Measurements from ENCODE around the gene CARMIL1. TPM values are rescaled to one million over a fixed set of nuclear protein-coding genes. Genes with fewer than 3 reads are reported as not detected.
A peak's percentile ranks its signal among the peaks of the same experiment; 100 is the strongest.

The CARMIL1 gene
- total RNA-seq (2021), result 23.6 and 24.0 TPM in 2 replicates
- long read RNA-seq, partial matches to known transcripts, result 23 of 32 reads
- long read RNA-seq, other reads (novel, unspliced or antisense), result 9 of 32 reads

GRCh38 chr6:25278914-25279747, at the start of gene CARMIL1:
Gene CARMIL1 (plus strand): TSS chr6:25279374. CDS start chr6:25279796, 422 bp downstream.
- Histone ChIP-seq H3K9me3 (ENCODE audit: control insufficient read depth, low read depth, low read length) (no peaks in the 10 kb centered on the region), H4K5ac (ENCODE audit: insufficient read length, low read depth, low read length) (no peak within 1 kb of the TSS), H2BK15ac (ENCODE audit: low read depth, low read length) (no peak within 1 kb of the TSS), H3K4me2 (ENCODE audit: insufficient read depth, insufficient read length, low read length) (peak within 1 kb of the TSS; percentile 73), H2BK120ac (ENCODE audit: low read depth, low read length, poor library complexity, severe bottlenecking) (no peak within 1 kb of the TSS), H2BK20ac (ENCODE audit: low read depth, low read length, poor library complexity, severe bottlenecking) (no peak within 1 kb of the TSS), H3K27me3 (ENCODE audit: insufficient read depth, low read length) (no peaks in the 10 kb centered on the region), H3T11ph (ENCODE audit: low read length) (no peak within 1 kb of the TSS), H2BK5ac (ENCODE audit: insufficient read length, low read length) (no peak within 1 kb of the TSS), H3K56ac (ENCODE audit: insufficient read length, low read depth, low read length) (no peak within 1 kb of the TSS), H3K23ac (ENCODE audit: insufficient read length, low read depth, low read length) (no peak within 1 kb of the TSS), H4K91ac (ENCODE audit: insufficient read length, low read depth, low read length) (no peak within 1 kb of the TSS), H3K14ac (ENCODE audit: insufficient read depth, low read length) (peak within 1 kb of the TSS; percentile 63; the same call in 1 of the 2 replicates), H2BK12ac (ENCODE audit: insufficient read length, low read depth, low read length) (no peak within 1 kb of the TSS), H3K27ac (ENCODE audit: insufficient read length, low read depth, low read length) (no peak within 1 kb of the TSS), H3K4me1 (ENCODE audit: insufficient read depth, low read length) (0 out of 2 replicates have a peak, but pooled peaks cover 2% of the 10 kb centered on the region), H3K18ac (ENCODE audit: insufficient read length, low read depth, low read length) (peak within 1 kb of the TSS; percentile 75), H3K9ac (ENCODE audit: extremely low read depth, insufficient read length, low read length) (peak within 1 kb of the TSS; percentile 59), H3K79me1 (ENCODE audit: insufficient read depth, low read depth, low read length, poor library complexity, severe bottlenecking) (no peaks in the 10 kb centered on the region), H4K8ac (replicated peaks; ENCODE audit: insufficient read length, low read depth, low read length) (no peak within 1 kb of the TSS), H3K4ac (ENCODE audit: low read depth, low read length) (no peak within 1 kb of the TSS), H3K23me2 (ENCODE audit: insufficient read length, low read depth, low read length, poor library complexity, severe bottlenecking) (peaks cover 17% of the 10 kb centered on the region), H2AK5ac (ENCODE audit: insufficient read length, low read length) (no peak within 1 kb of the TSS), H2AFZ (ENCODE audit: low read length) (peak within 1 kb of the TSS; percentile 66), H3K79me2 (ENCODE audit: insufficient read depth, low read length) (peaks cover 3% of the 10 kb centered on the region; the same call in 1 of the 2 replicates), H4K20me1 (ENCODE audit: control insufficient read depth, insufficient read depth, insufficient read length) (no peaks in the 10 kb centered on the region)
- Mint-ChIP-seq H3K4me3 (peak within 1 kb of the TSS; percentile 93 to 96), H3K27me3 (ENCODE audit: low read depth) (no peaks in the 10 kb centered on the region; the same call in 1 of the 2 replicates), H3K9me3 (no peaks in the 10 kb centered on the region), H3K36me3 (ENCODE audit: insufficient read depth in 1 of 3, low read depth in 3 of 3) (no peaks in the 10 kb centered on the region; a peak in 1 of 7 replicates), H3K27ac (peak within 1 kb of the TSS; percentile 85 to 96 (median 92)), H3K4me1 (peaks cover 26 to 30% of the 10 kb centered on the region in 2 experiments)
- no CpG with 5 or more reads among the region's 81 CpGs for WGBS (ENCODE audit: extremely low coverage, insufficient read length, low lambda C conversion rate)
- DNase-seq, result peak; percentile 92
- TF ChIP-seq, protein P1, sequence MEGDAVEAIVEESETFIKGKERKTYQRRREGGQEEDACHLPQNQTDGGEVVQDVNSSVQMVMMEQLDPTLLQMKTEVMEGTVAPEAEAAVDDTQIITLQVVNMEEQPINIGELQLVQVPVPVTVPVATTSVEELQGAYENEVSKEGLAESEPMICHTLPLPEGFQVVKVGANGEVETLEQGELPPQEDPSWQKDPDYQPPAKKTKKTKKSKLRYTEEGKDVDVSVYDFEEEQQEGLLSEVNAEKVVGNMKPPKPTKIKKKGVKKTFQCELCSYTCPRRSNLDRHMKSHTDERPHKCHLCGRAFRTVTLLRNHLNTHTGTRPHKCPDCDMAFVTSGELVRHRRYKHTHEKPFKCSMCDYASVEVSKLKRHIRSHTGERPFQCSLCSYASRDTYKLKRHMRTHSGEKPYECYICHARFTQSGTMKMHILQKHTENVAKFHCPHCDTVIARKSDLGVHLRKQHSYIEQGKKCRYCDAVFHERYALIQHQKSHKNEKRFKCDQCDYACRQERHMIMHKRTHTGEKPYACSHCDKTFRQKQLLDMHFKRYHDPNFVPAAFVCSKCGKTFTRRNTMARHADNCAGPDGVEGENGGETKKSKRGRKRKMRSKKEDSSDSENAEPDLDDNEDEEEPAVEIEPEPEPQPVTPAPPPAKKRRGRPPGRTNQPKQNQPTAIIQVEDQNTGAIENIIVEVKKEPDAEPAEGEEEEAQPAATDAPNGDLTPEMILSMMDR (conservative IDR thresholded peaks at IDR 0.05), result peak; percentile 79

All from H9 (cell line).